Measurements from ENCODE around the gene BAMBI. TPM values are rescaled to one million over a fixed set of nuclear protein-coding genes. Genes with fewer than 3 reads are reported as not detected.
A peak's percentile ranks its signal among the peaks of the same experiment; 100 is the strongest.

Gene BAMBI
- polyA plus RNA-seq, 1 experiment: 10.8 TPM

- Histone ChIP-seq H3K27ac (ENCODE audit: low read depth, low read length) (no peak overlapping the region), H3K9me3 (ENCODE audit: control insufficient read depth, insufficient read depth, low read length) (no peaks in the 10 kb centered on the region), H3K4me3 (ENCODE audit: low read depth, low read length) (no peak overlapping the region), H3K27me3 (ENCODE audit: control insufficient read depth, insufficient read depth, low read length) (no peaks in the 10 kb centered on the region)
- ChIA-PET CTCF (interaction anchor here (0.9 kb wide), 1 partner anchor 589 kb away, joined by 3 read pairs; no protein-coding TSS in a partner anchor), POLR2A (no interaction called here)
- TF ChIP-seq, protein P1, sequence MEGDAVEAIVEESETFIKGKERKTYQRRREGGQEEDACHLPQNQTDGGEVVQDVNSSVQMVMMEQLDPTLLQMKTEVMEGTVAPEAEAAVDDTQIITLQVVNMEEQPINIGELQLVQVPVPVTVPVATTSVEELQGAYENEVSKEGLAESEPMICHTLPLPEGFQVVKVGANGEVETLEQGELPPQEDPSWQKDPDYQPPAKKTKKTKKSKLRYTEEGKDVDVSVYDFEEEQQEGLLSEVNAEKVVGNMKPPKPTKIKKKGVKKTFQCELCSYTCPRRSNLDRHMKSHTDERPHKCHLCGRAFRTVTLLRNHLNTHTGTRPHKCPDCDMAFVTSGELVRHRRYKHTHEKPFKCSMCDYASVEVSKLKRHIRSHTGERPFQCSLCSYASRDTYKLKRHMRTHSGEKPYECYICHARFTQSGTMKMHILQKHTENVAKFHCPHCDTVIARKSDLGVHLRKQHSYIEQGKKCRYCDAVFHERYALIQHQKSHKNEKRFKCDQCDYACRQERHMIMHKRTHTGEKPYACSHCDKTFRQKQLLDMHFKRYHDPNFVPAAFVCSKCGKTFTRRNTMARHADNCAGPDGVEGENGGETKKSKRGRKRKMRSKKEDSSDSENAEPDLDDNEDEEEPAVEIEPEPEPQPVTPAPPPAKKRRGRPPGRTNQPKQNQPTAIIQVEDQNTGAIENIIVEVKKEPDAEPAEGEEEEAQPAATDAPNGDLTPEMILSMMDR (IDR thresholded peaks at IDR 0.05; ENCODE audit: low read depth, low read length): no peak
- no peak for DNase-seq (ENCODE audit: low read depth, low spot score)
Measured at GRCh38 chr10:28715757-28716156, 38.4 kb downstream of the BAMBI start.

- DNase-seq (ENCODE audit: low read depth, low spot score): no peak
- Histone ChIP-seq H3K4me3 (ENCODE audit: low read depth, low read length) (no peak overlapping the region), H3K9me3 (ENCODE audit: control insufficient read depth, insufficient read depth, low read length) (no peaks in the 10 kb centered on the region), H3K27ac (ENCODE audit: low read depth, low read length) (no peak overlapping the region), H3K27me3 (ENCODE audit: control insufficient read depth, insufficient read depth, low read length) (no peaks in the 10 kb centered on the region)
- ChIA-PET POLR2A (no interaction called here), CTCF (interaction anchor here (0.6 kb wide), 1 partner anchor 532 kb away, joined by 4 read pairs; no protein-coding TSS in a partner anchor)
- TF ChIP-seq, protein P1 (IDR thresholded peaks at IDR 0.05; ENCODE audit: low read depth, low read length): no peak
Measured at GRCh38 chr10:28716748-28717147, 39.4 kb downstream of the BAMBI start.

DNA sequence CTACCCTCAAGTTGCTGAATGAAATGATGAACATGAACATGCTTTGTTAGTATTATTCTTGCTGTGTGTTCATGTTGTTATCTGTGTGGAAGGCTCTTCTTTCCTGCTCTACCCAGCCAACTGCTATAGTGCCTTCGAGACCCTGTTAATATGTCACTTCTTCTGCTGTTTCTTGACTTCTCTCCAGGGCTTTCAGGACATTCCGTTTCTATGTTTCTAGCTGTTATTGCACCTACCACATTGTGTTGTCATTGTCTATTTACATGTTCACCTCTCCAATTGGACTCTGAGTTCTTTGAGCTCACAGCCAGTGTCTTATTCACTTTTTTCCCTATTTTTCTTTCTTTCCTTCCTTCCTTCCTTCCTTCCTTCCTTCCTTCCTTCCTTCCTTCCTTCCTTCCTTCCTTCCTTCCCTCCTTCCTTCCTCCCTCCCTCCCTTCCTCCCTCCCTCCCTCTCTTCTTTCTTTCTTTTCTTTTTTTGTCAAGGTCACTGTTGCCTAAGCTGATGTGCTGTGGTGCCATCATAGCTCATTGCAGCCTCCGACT is 40.4 kb downstream of the BAMBI start:
- H3K9me3 ChIP-seq (ENCODE audit: control insufficient read depth, insufficient read depth, low read length): no peaks in the 10 kb centered on the region; the same call in 1 of the 2 replicates
- H3K27ac ChIP-seq (ENCODE audit: low read depth, low read length): no peak overlapping the region
- H3K27me3 ChIP-seq (ENCODE audit: control insufficient read depth, insufficient read depth, low read length): no peaks in the 10 kb centered on the region
- CTCF ChIA-PET: interaction anchor here (0.6 kb wide), 2 partner anchors 27 to 531 kb away, joined by 3 to 4 read pairs; no protein-coding TSS in a partner anchor
- TF ChIP-seq, protein P1 (IDR thresholded peaks at IDR 0.05; ENCODE audit: low read depth, low read length): no peak
- DNase-seq (ENCODE audit: low read depth, low spot score): no peak
- POLR2A ChIA-PET: no interaction called here
- no peak overlapping the region for H3K4me3 ChIP-seq (ENCODE audit: low read depth, low read length)

- DNase-seq (ENCODE audit: low read depth, low spot score): peak; percentile 10
- POLR2A ChIA-PET: interaction anchor here (0.6 kb wide), 1 partner anchor 784 kb away, joined by 6 read pairs; no protein-coding TSS in a partner anchor
- Histone ChIP-seq H3K9me3 (ENCODE audit: control insufficient read depth, insufficient read depth, low read length) (no peaks in the 10 kb centered on the region; the same call in 1 of the 2 replicates), H3K27me3 (ENCODE audit: control insufficient read depth, insufficient read depth, low read length) (no peaks in the 10 kb centered on the region), H3K27ac (ENCODE audit: low read depth, low read length) (no peak overlapping the region), H3K4me3 (ENCODE audit: low read depth, low read length) (no peak overlapping the region)
- CTCF ChIA-PET: interaction anchor here (0.6 to 0.7 kb wide), 4 partner anchors 12 to 35 kb away, joined by 3 to 4 read pairs (median 3); no protein-coding TSS in a partner anchor
- TF ChIP-seq, protein P1 (IDR thresholded peaks at IDR 0.05; ENCODE audit: low read depth, low read length): no peak
Measured at GRCh38 chr10:28719789-28720436, 42.6 kb downstream of the BAMBI start.

All from AG04450 (cell line).